K562 (cell line): ENCODE data around the gene ORMDL2. TPM values are rescaled to one million over a fixed set of nuclear protein-coding genes. Genes with fewer than 3 reads are reported as not detected.
A peak's percentile ranks its signal among the peaks of the same experiment; 100 is the strongest.

ENCODE experiments used
- CAMTA2 ChIP-seq: fragments of 250-450 bp; sonication (Bioruptor Pico); conservative IDR thresholded peaks from 2 replicates; pipeline ENCODE4 v1.5.1; 2022
- DMBX1 ChIP-seq: fragments of 250-450 bp; sonication (Bioruptor Pico); IDR thresholded peaks from 2 replicates; pipeline ENCODE4 v1.8.0; 2022; ENCODE audit warnings: inconsistent platforms, mild to moderate bottlenecking, moderate library complexity, borderline replicate concordance
- DPF2 ChIP-seq: fragments of 450-650 bp; IDR thresholded peaks from 2 replicates; pipeline ENCODE4 v1.6.1; 2016
- ELF1 ChIP-seq: fragments of 200-800 bp; sonication (Bioruptor generic); IDR thresholded peaks from 2 replicates; pipeline ENCODE4 v1.6.1; 2016; ENCODE audit warnings: missing genetic modification characterization, missing compliant biosample characterization
- HDAC8 ChIP-seq: fragments of 450-650 bp; IDR thresholded peaks from 2 replicates; pipeline ENCODE4 v1.6.1; 2016; ENCODE audit warnings: mild to moderate bottlenecking, missing genetic modification characterization, moderate library complexity, missing compliant biosample characterization
- HMBOX1 ChIP-seq: sonication (generic); IDR thresholded peaks from 2 replicates; pipeline ENCODE4 v1.6.1; 2016
- JUN ChIP-seq, 2 experiments: sonication (generic) in 1 of 2; formaldehyde crosslinking in 1 of 2; IDR thresholded peaks; 2 replicates each; pipeline versions ENCODE4 v1.6.1 to v1.8.0; 2012 to 2022; ENCODE audit warnings: borderline replicate concordance in 2 of 2, mild to moderate bottlenecking in 2 of 2, improper control_type of control experiment in 1 of 2, low read depth in 1 of 2, low read length in 1 of 2, missing genetic modification reagents in 1 of 2
- KAT2B ChIP-seq: IDR thresholded peaks from one replicate; pipeline ENCODE4 v1.6.1; 2012; ENCODE audit warnings: low read depth, mild to moderate bottlenecking, control low read depth, inconsistent platforms, low read length, moderate library complexity
- KAT7 ChIP-seq: sonication (generic); formaldehyde crosslinking; IDR thresholded peaks from 2 replicates; pipeline ENCODE4 v1.8.0; 2022; ENCODE audit warnings: missing genetic modification reagents, mild to moderate bottlenecking, borderline replicate concordance
- MAFK ChIP-seq: IDR thresholded peaks from 2 replicates; pipeline ENCODE4 v1.6.1; 2011; ENCODE audit warnings: low read length, improper control_type of control experiment
- NR0B1 ChIP-seq: fragments of 450-650 bp; IDR thresholded peaks from one replicate; pipeline ENCODE4 v1.6.1; 2018; ENCODE audit warnings: mild to moderate bottlenecking, moderate library complexity; ENCODE audit not compliant: partially characterized antibody
- PHF8 ChIP-seq: fragments of 200-600 bp; sonication (generic); IDR thresholded peaks from 2 replicates; pipeline ENCODE4 v1.6.1; 2012; ENCODE audit warnings: mixed run types, mild to moderate bottlenecking, inconsistent platforms, low read length, moderate library complexity, borderline replicate concordance
- RBFOX2 ChIP-seq: fragments of 200-400 bp; formaldehyde crosslinking; IDR thresholded peaks from 2 replicates; pipeline ENCODE4 v1.6.1; 2017; ENCODE audit warnings: low read depth, mild to moderate bottlenecking, low read length, moderate library complexity
- SIN3A ChIP-seq, 2 experiments: fragments of 150-350 bp in 1 of 2; IDR thresholded peaks; 2 replicates each; pipeline ENCODE4 v1.6.1; 2011 to 2016; ENCODE audit warnings: borderline replicate concordance in 2 of 2, low read depth in 2 of 2, low read length in 2 of 2, mild to moderate bottlenecking in 2 of 2, moderate library complexity in 2 of 2; ENCODE audit not compliant: control insufficient read depth in 1 of 2
- SMARCA4 ChIP-seq: fragments of 450-650 bp; IDR thresholded peaks from 2 replicates; pipeline ENCODE4 v1.6.1; 2016
- SMARCA5 ChIP-seq: fragments of 450-650 bp; IDR thresholded peaks from 2 replicates; pipeline ENCODE4 v1.6.1; 2016
- TCF7L2 ChIP-seq: fragments of 150-350 bp; IDR thresholded peaks from 2 replicates; pipeline ENCODE4 v1.6.1; 2016; ENCODE audit warnings: low read depth, mild to moderate bottlenecking, low read length, moderate library complexity
- ZBTB7A ChIP-seq: IDR thresholded peaks from 2 replicates; pipeline ENCODE4 v1.6.1; 2011; ENCODE audit warnings: low read depth, mild to moderate bottlenecking, low read length, moderate library complexity, borderline replicate concordance; ENCODE audit not compliant: control insufficient read depth
- ZNF175 ChIP-seq: fragments of 200-800 bp; sonication (Bioruptor generic); IDR thresholded peaks from 2 replicates; pipeline ENCODE4 v1.6.1; 2016; ENCODE audit warnings: low read depth, mild to moderate bottlenecking, missing genetic modification characterization, missing compliant biosample characterization
- ZNF23 ChIP-seq: fragments of 250-450 bp; sonication (Bioruptor Pico); IDR thresholded peaks from 2 replicates; pipeline ENCODE4 v1.4.0; 2020; ENCODE audit warnings: mild to moderate bottlenecking
- ZNF717 ChIP-seq: fragments of 250-450 bp; sonication (Bioruptor Pico); IDR thresholded peaks from 2 replicates; pipeline ENCODE4 v1.5.0; 2021
- ZNF766 ChIP-seq: fragments of 200-800 bp; sonication (Bioruptor generic); conservative IDR thresholded peaks from 2 replicates; pipeline ENCODE4 v1.6.1; 2016; ENCODE audit warnings: missing genetic modification characterization, missing compliant biosample characterization
- polyA plus RNA-seq, 8 experiments: library from polyadenylated mRNA; depleted of rRNA in 4 of 8; stranded (reverse) in 5 of 8; unstranded in 3 of 8; fragments of >200 nt; fragmentation: Nextera tagmentation in 2 of 8; fragmentation: Illumina TruSeq in 1 of 8; extraction: Ambion mirVana in 2 of 8; extraction: Trizol in 1 of 8; gene quantifications; 2 replicates each; pipeline versions ENCODE4 v1.2.1 to v1.2.3, GENCODE V29; 2011 to 2014; ENCODE audit warnings: inconsistent platforms in 1 of 8, missing spikeins in 1 of 8
- total RNA-seq, 7 experiments: library from RNA; depleted of rRNA in 6 of 7; stranded (reverse); fragments of >200 nt in 6 of 7; fragmentation: Illumina TruSeq in 2 of 7; extraction: Trizol in 2 of 7; gene quantifications; 2 replicates each; pipeline versions ENCODE4 v1.2.1 to v1.2.3, GENCODE V29; 2011 to 2021; ENCODE audit warnings: low replicate concordance in 1 of 7
- TF ChIP-seq, protein P1 (sequence below), 2 experiments: fragments of 250-450 bp in 1 of 2; fragments of 450-650 bp in 1 of 2; sonication (Bioruptor Pico) in 1 of 2; IDR thresholded peaks; 2 replicates each; pipeline versions ENCODE4 v1.6.1 to v1.8.0; 2016 to 2021; ENCODE audit warnings: mild to moderate bottlenecking in 2 of 2, moderate library complexity in 2 of 2, missing compliant biosample characterization in 1 of 2, missing genetic modification characterization in 1 of 2
- TF ChIP-seq, protein P2 (sequence below): fragments of 450-650 bp; formaldehyde crosslinking; IDR thresholded peaks from 2 replicates; pipeline ENCODE4 v1.4.0; 2020; ENCODE audit warnings: mild to moderate bottlenecking, moderate library complexity

ORMDL2 gene
- total and polyA plus RNA-seq, 9 of the 15 experiments (the other 6 are each of a cell fraction or from before 2014, with no cell fraction given) = 9.9 to 113 (median 34.4) TPM

- TF ChIP-seq RBFOX2 (no peak), JUN (IDR thresholded peaks at IDR 0.05; ENCODE audit: borderline replicate concordance, low read depth, low read length) (0 out of 2 replicates have a peak, but pooled peaks have one; percentile 34), JUN (CRISPR knock-in tag; IDR thresholded peaks at IDR 0.05; ENCODE audit: borderline replicate concordance) (no peak), ZNF717 (CRISPR knock-in tag) (no peak), SIN3A (IDR thresholded peaks at IDR 0.05; ENCODE audit: borderline replicate concordance in 2 of 2, control insufficient read depth in 1 of 2, low read depth in 2 of 2, low read length in 2 of 2) (no peak), ZBTB7A (peak; percentile 29; the same call in 1 of the 2 replicates), HDAC8 (tag) (no peak), MAFK (no peak), NR0B1 (no peak), ZNF23 (CRISPR knock-in tag) (no peak), SMARCA4 (no peak), TCF7L2 (no peak), SMARCA5 (no peak), ZNF175 (CRISPR knock-in tag) (peak; percentile 38; the same call in 1 of the 2 replicates), ELF1 (tag) (0 out of 2 replicates have a peak, but pooled peaks have one; percentile 32), KAT7 (CRISPR knock-in tag) (no peak), DPF2 (no peak), PHF8 (peak; percentile 50; the same call in 1 of the 2 replicates), HMBOX1 (peak; percentile 35; the same call in 1 of the 2 replicates), CAMTA2 (CRISPR knock-in tag) (no peak), ZNF766 (CRISPR knock-in tag) (0 out of 2 replicates have a peak, but pooled peaks have one; percentile 26), KAT2B (no peak), DMBX1 (CRISPR knock-in tag) (no peak)
- TF ChIP-seq, protein P1, sequence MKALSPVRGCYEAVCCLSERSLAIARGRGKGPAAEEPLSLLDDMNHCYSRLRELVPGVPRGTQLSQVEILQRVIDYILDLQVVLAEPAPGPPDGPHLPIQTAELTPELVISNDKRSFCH (CRISPR knock-in tag; IDR thresholded peaks at IDR 0.05) = no peak
- TF ChIP-seq, protein P1 (tag; IDR thresholded peaks at IDR 0.05) = no peak
- TF ChIP-seq, protein P2, sequence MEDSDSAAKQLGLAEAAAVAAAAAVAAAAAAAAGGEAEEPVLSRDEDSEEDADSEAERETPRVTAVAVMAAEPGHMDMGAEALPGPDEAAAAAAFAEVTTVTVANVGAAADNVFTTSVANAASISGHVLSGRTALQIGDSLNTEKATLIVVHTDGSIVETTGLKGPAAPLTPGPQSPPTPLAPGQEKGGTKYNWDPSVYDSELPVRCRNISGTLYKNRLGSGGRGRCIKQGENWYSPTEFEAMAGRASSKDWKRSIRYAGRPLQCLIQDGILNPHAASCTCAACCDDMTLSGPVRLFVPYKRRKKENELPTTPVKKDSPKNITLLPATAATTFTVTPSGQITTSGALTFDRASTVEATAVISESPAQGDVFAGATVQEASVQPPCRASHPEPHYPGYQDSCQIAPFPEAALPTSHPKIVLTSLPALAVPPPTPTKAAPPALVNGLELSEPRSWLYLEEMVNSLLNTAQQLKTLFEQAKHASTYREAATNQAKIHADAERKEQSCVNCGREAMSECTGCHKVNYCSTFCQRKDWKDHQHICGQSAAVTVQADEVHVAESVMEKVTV (CRISPR knock-in tag) = no peak
These were observed 29.9 kb downstream of the ORMDL2 start (continued) for GRCh38 chr12:55847603-55848291.
